ENCODE data around the gene BCL2L15. TPM values are rescaled to one million over a fixed set of nuclear protein-coding genes. Genes with fewer than 3 reads are reported as not detected.

Gene BCL2L15
- total RNA-seq, 2 experiments from 2014 or later: 1.2 to 1.5 TPM

DNA sequence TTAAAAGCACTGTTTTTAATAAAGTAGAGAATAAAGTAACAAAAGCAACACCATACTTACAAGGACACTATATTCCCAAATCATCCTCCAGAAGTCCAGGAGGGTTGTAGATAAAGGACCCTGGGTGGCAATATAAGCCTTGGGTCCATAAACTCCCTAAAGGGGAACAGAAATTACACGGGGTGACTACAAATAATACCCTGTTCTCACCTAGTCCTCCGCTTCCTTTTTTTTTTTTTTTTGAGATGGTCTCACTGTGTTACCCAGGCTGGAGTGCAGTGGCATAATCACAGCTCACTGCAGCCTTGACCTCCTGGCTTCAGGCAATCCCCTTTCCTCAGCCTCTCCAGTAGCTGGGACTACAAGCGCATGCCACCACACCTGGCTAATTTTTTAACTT, 29.0 kb downstream of the BCL2L15 start:
- H3K27me3 ChIP-seq (ENCODE audit: control insufficient read depth in 1 of 2, insufficient read depth in 2 of 2, low read length in 2 of 2): no peaks in the 10 kb centered on the region
- intact Hi-C loops (cut with DNase I, micrococcal nuclease): no loop called here
- no peak overlapping the region for H3K4me3 Mint-ChIP-seq
- no peaks in the 10 kb centered on the region for H3K9me3 ChIP-seq (ENCODE audit: control insufficient read depth in 1 of 2, insufficient read depth in 1 of 2, low read length in 2 of 2)
- peaks cover 50% of the 10 kb centered on the region for H3K36me3 ChIP-seq (ENCODE audit: insufficient read depth, low read length)
- DNase-seq (no peak), ATAC-seq (ENCODE audit: poor library complexity) (no peak)
- peaks cover 42% of the 10 kb centered on the region for H3K4me1 Mint-ChIP-seq (ENCODE audit: low read depth)
- no peak overlapping the region for H3K27ac ChIP-seq (ENCODE audit: low read depth in 1 of 2, low read length in 2 of 2)
- H3K27ac Mint-ChIP-seq: no peak overlapping the region
- no peaks in the 10 kb centered on the region for H3K9me3 Mint-ChIP-seq
- peaks cover 61% of the 10 kb centered on the region for H3K36me3 Mint-ChIP-seq (ENCODE audit: low read depth)
- POLR2A ChIA-PET: no interaction called here
- TF ChIP-seq CTCF (IDR thresholded peaks at IDR 0.05): no peak
- no peaks in the 10 kb centered on the region for H3K27me3 Mint-ChIP-seq
- H3K4me3 ChIP-seq (ENCODE audit: low read length): no peak overlapping the region
- CTCF ChIA-PET: no interaction called here
- H3K4me1 ChIP-seq (ENCODE audit: insufficient read depth, low read length): peaks cover 10% of the 10 kb centered on the region

- Mint-ChIP-seq H3K4me3 (no peak overlapping the region), H3K27ac (no peak overlapping the region), H3K27me3 (no peaks in the 10 kb centered on the region), H3K36me3 (ENCODE audit: low read depth) (peaks cover 57% of the 10 kb centered on the region), H3K4me1 (ENCODE audit: low read depth) (peaks cover 39% of the 10 kb centered on the region), H3K9me3 (no peaks in the 10 kb centered on the region)
- DNase-seq: no peak
- ChIA-PET POLR2A (interaction anchor here (0.8 kb wide), 1 partner anchor 15 kb away, joined by 3 read pairs; no protein-coding TSS in a partner anchor), CTCF (no interaction called here)
- intact Hi-C loops (cut with DNase I, micrococcal nuclease): no loop called here
- Histone ChIP-seq H3K36me3 (ENCODE audit: insufficient read depth, low read length) (peaks cover 46% of the 10 kb centered on the region), H3K27me3 (ENCODE audit: control insufficient read depth in 1 of 2, insufficient read depth in 2 of 2, low read length in 2 of 2) (no peaks in the 10 kb centered on the region), H3K4me3 (ENCODE audit: low read length) (no peak overlapping the region), H3K9me3 (ENCODE audit: control insufficient read depth in 1 of 2, insufficient read depth in 1 of 2, low read length in 2 of 2) (no peaks in the 10 kb centered on the region), H3K4me1 (ENCODE audit: insufficient read depth, low read length) (peaks cover 10% of the 10 kb centered on the region), H3K27ac (ENCODE audit: low read depth in 1 of 2, low read length in 2 of 2) (no peak overlapping the region)
- no peak for ATAC-seq (ENCODE audit: poor library complexity)
- no peak for TF ChIP-seq CTCF (IDR thresholded peaks at IDR 0.05)
Measured at GRCh38 chr1:113857776-113858175, 29.6 kb downstream of the BCL2L15 start.

DNA sequence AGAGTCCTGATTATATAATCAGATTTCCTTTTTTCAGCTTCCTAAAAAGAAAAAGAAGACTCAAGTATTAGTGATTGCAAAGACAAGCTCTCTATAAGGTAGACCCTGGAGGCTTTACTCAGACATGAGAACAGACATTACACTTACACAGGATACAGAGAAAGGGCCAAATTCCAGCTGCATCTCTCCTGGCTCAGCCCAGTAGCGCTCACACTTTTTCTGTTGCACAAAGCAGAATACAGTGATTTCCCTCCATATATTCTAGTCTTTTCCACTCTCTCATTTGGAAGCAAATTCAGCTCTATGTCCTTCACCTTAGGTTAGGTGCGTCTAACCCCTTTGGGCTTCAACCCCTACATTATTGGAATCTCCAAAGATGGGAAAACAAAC, 31.0 kb downstream of the BCL2L15 start:
- POLR2A ChIA-PET: interaction anchor here (1.3 kb wide), 1 partner anchor 73 kb away, joined by 3 read pairs; no protein-coding TSS in a partner anchor
- no peaks in the 10 kb centered on the region for H3K9me3 ChIP-seq (ENCODE audit: control insufficient read depth in 1 of 2, insufficient read depth in 1 of 2, low read length in 2 of 2)
- ATAC-seq (ENCODE audit: poor library complexity) (no peak), DNase-seq (no peak)
- no peak overlapping the region for H3K27ac ChIP-seq (ENCODE audit: low read depth in 1 of 2, low read length in 2 of 2)
- H3K27me3 ChIP-seq (ENCODE audit: control insufficient read depth in 1 of 2, insufficient read depth in 2 of 2, low read length in 2 of 2): no peaks in the 10 kb centered on the region
- no peaks in the 10 kb centered on the region for H3K27me3 Mint-ChIP-seq
- H3K36me3 ChIP-seq (ENCODE audit: insufficient read depth, low read length): peaks cover 46% of the 10 kb centered on the region
- peaks cover 28% of the 10 kb centered on the region for H3K4me1 Mint-ChIP-seq (ENCODE audit: low read depth)
- TF ChIP-seq CTCF (IDR thresholded peaks at IDR 0.05): no peak
- H3K27ac Mint-ChIP-seq: no peak overlapping the region
- H3K4me3 Mint-ChIP-seq: no peak overlapping the region
- no peak overlapping the region for H3K4me3 ChIP-seq (ENCODE audit: low read length)
- CTCF ChIA-PET: interaction anchor here (0.6 to 1.3 kb wide), 4 partner anchors 13 to 1172 kb away, joined by 3 to 5 read pairs (median 4); no protein-coding TSS in a partner anchor
- intact Hi-C loops (cut with DNase I, micrococcal nuclease): no loop called here
- peaks cover 64% of the 10 kb centered on the region for H3K36me3 Mint-ChIP-seq (ENCODE audit: low read depth)
- no peaks in the 10 kb centered on the region for H3K9me3 Mint-ChIP-seq
- H3K4me1 ChIP-seq (ENCODE audit: insufficient read depth, low read length): peaks cover 8% of the 10 kb centered on the region
